Measurements from ENCODE around the gene PIP5K1B.

- no peak for TF ChIP-seq CTCF (IDR thresholded peaks at IDR 0.05; ENCODE audit: low read length)
- no peak for TF ChIP-seq EZH2 (optimal IDR thresholded peaks at IDR 0.05; ENCODE audit: low read depth, low read length)
These were observed 28.0 kb downstream of the PIP5K1B start for GRCh38 chr9:68733021-68733405.

Measured in MM.1S (cell line).